Breast epithelium (tissue), 3 donors: ENCODE measurements around the gene FKRP.

Source experiments
- POLR2A ChIP-seq: fragments of 450-650 bp; IDR thresholded peaks from one replicate; pipeline ENCODE4 v1.6.1; 2016; ENCODE audit warnings: antibody characterized with exemption, mild to moderate bottlenecking, moderate library complexity
- POLR2AphosphoS5 ChIP-seq, 3 donors: sonication (generic); formaldehyde crosslinking; IDR thresholded peaks; one replicate each; pipeline ENCODE4 v1.6.1; 2017; ENCODE audit warnings: antibody characterized with exemption in 3 of 3
- TF ChIP-seq, protein P1 (sequence below), 3 donors: fragments of 450-650 bp; IDR thresholded peaks; one replicate each; pipeline ENCODE4 v1.5.1; 2016 to 2017; ENCODE audit warnings: antibody characterized with exemption in 3 of 3, mild to moderate bottlenecking in 3 of 3, moderate library complexity in 3 of 3

GRCh38 chr19:46721269-46722003 lies 24.4 kb upstream of the FKRP start:
- TF ChIP-seq, protein P1, sequence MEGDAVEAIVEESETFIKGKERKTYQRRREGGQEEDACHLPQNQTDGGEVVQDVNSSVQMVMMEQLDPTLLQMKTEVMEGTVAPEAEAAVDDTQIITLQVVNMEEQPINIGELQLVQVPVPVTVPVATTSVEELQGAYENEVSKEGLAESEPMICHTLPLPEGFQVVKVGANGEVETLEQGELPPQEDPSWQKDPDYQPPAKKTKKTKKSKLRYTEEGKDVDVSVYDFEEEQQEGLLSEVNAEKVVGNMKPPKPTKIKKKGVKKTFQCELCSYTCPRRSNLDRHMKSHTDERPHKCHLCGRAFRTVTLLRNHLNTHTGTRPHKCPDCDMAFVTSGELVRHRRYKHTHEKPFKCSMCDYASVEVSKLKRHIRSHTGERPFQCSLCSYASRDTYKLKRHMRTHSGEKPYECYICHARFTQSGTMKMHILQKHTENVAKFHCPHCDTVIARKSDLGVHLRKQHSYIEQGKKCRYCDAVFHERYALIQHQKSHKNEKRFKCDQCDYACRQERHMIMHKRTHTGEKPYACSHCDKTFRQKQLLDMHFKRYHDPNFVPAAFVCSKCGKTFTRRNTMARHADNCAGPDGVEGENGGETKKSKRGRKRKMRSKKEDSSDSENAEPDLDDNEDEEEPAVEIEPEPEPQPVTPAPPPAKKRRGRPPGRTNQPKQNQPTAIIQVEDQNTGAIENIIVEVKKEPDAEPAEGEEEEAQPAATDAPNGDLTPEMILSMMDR (IDR thresholded peaks at IDR 0.05): no peak
- TF ChIP-seq POLR2AphosphoS5 (IDR thresholded peaks at IDR 0.05) (no peak), POLR2A (no peak)
